Left lung (tissue), 10 donors: Measurements from ENCODE around the gene RPL37A. TPM values are rescaled to one million over a fixed set of nuclear protein-coding genes. Genes with fewer than 3 reads are reported as not detected.
A peak's percentile ranks its signal among the peaks of the same experiment; 100 is the strongest.

ENCODE experiments used
- ATAC-seq: fragments of 200-7000 bp; cut with Tn5 transposase; one replicate; pipeline ENCODE4 v1.9.1; 2020; ENCODE audit warnings: moderate library complexity
- DNase-seq, 4 donors: peaks; one replicate each; pipeline ENCODE4 v3.0.0-alpha.2; 2013 to 2020
- H3K27ac ChIP-seq, 2 donors: fragments of 200-600 bp; sonication (generic) in 1 of 2; one replicate each; pipeline versions ENCODE4 v1.5.0 to v1.8.0; 2020 to 2021
- H3K27me3 ChIP-seq, 2 donors: fragments of 200-600 bp; sonication (generic) in 1 of 2; one replicate each; pipeline versions ENCODE4 v1.5.0 to v1.8.0; 2020 to 2021
- H3K36me3 ChIP-seq, 2 donors: fragments of 200-600 bp; sonication (generic) in 1 of 2; one replicate each; pipeline versions ENCODE4 v1.5.0 to v1.8.0; 2020 to 2021
- H3K4me1 ChIP-seq, 2 donors: fragments of 200-600 bp; one replicate each; pipeline ENCODE4 v1.8.0; 2021
- H3K4me3 ChIP-seq, 2 donors: fragments of 200-600 bp; sonication (generic) in 1 of 2; one replicate each; pipeline versions ENCODE4 v1.5.0 to v1.8.0; 2020 to 2021; ENCODE audit warnings: mild to moderate bottlenecking in 1 of 2
- H3K9me3 ChIP-seq, 2 donors: fragments of 200-600 bp; sonication (generic) in 1 of 2; one replicate each; pipeline versions ENCODE4 v1.5.0 to v1.8.0; 2020 to 2021
- CTCF ChIP-seq, 2 donors: fragments of 200-600 bp; sonication (generic) in 1 of 2; IDR thresholded peaks; one replicate each; pipeline versions ENCODE4 v1.5.0 to v1.8.0; 2021; ENCODE audit warnings: antibody characterized with exemption in 2 of 2
- intact Hi-C, 2 donors: fragments of 100-400 bp; cut with DNase I; formaldehyde crosslinking; loops; one replicate each; pipeline versions ENCODE4 v1.11.2 to v1.14.2; 2022
- polyA plus RNA-seq, 6 donors: library from polyadenylated mRNA; unstranded; fragments of 120-200 nt; gene quantifications; one replicate each; pipeline ENCODE4 v1.2.1, GENCODE V29; 2013; ENCODE audit not compliant: insufficient read length in 6 of 6
- total RNA-seq, 2 donors: library from RNA; stranded (reverse); fragmentation: NEBNext Ultra II Directional; extraction: Animal tissue kit (Norgen Biotek cat#: 25700); gene quantifications; one replicate each; pipeline ENCODE4 v1.2.1, GENCODE V29; 2021
- donor health status: DM: no; HTN: yes; CAD: no.
- donor health status: DM: no; HTN: no; CAD: no.

RPL37A gene
- total and polyA plus RNA-seq, 8 donors: 1,937 to 3,203 (median 2,820) TPM

GRCh38 chr2:216527600-216527999 lies 29.0 kb downstream of the RPL37A start:
- intact Hi-C loops: no loop called here
- H3K27me3 ChIP-seq: no peaks in the 10 kb centered on the region
- no peak for ATAC-seq
- no peaks in the 10 kb centered on the region for H3K36me3 ChIP-seq
- H3K4me3 ChIP-seq: no peak overlapping the region
- H3K27ac ChIP-seq: no peak overlapping the region
- no peaks in the 10 kb centered on the region for H3K9me3 ChIP-seq
- DNase-seq: no peak
- no peaks in the 10 kb centered on the region for H3K4me1 ChIP-seq
- TF ChIP-seq CTCF (IDR thresholded peaks at IDR 0.05): no peak

GRCh38 chr2:216532562-216532961 lies 33.9 kb downstream of the RPL37A start:
- no peak for TF ChIP-seq CTCF (IDR thresholded peaks at IDR 0.05)
- no peak for DNase-seq
- H3K27ac ChIP-seq: no peak overlapping the region
- no peaks in the 10 kb centered on the region for H3K36me3 ChIP-seq
- H3K9me3 ChIP-seq: no peaks in the 10 kb centered on the region
- no peak overlapping the region for H3K4me3 ChIP-seq
- intact Hi-C loops: no loop called here
- H3K27me3 ChIP-seq: no peaks in the 10 kb centered on the region
- H3K4me1 ChIP-seq: peaks cover 9 to 16% of the 10 kb centered on the region in 2 donors
- ATAC-seq: no peak

- H3K36me3 ChIP-seq: no peaks in the 10 kb centered on the region
- DNase-seq (no peak), ATAC-seq (no peak)
- H3K9me3 ChIP-seq: no peaks in the 10 kb centered on the region
- H3K4me1 ChIP-seq: peaks cover 9 to 16% of the 10 kb centered on the region in 2 donors
- H3K27ac ChIP-seq: no peak overlapping the region
- H3K4me3 ChIP-seq: no peak overlapping the region
- H3K27me3 ChIP-seq: no peaks in the 10 kb centered on the region
- no peak for TF ChIP-seq CTCF (IDR thresholded peaks at IDR 0.05)
- intact Hi-C loops: no loop called here
Measured at GRCh38 chr2:216533609-216534008, 35.0 kb downstream of the RPL37A start.

- intact Hi-C loops: no loop called here
- H3K4me1 ChIP-seq: peaks cover 9 to 16% of the 10 kb centered on the region in 2 donors
- H3K4me3 ChIP-seq: no peak overlapping the region
- no peaks in the 10 kb centered on the region for H3K27me3 ChIP-seq
- no peaks in the 10 kb centered on the region for H3K9me3 ChIP-seq
- no peak for DNase-seq
- no peak for ATAC-seq
- peak overlapping the region; percentile 2 to 69 for H3K27ac ChIP-seq
- TF ChIP-seq CTCF (IDR thresholded peaks at IDR 0.05): no peak
- H3K36me3 ChIP-seq: no peaks in the 10 kb centered on the region
Measured at GRCh38 chr2:216534809-216535208, 36.2 kb downstream of the RPL37A start.

- H3K9me3 ChIP-seq: no peaks in the 10 kb centered on the region
- ATAC-seq (peak; percentile 66), DNase-seq (peak in 2 of 4 donors; percentile 50 to 55)
- peak overlapping the region; percentile 2 to 69 for H3K27ac ChIP-seq
- no peak overlapping the region for H3K4me3 ChIP-seq
- no peak for TF ChIP-seq CTCF (IDR thresholded peaks at IDR 0.05)
- no peaks in the 10 kb centered on the region for H3K27me3 ChIP-seq
- no peaks in the 10 kb centered on the region for H3K36me3 ChIP-seq
- intact Hi-C loops: no loop called here
- H3K4me1 ChIP-seq: peaks cover 9 to 16% of the 10 kb centered on the region in 2 donors
Measured at GRCh38 chr2:216535454-216535995, 36.9 kb downstream of the RPL37A start.
